ENCODE measurements around the gene RHBDL2. TPM values are rescaled to one million over a fixed set of nuclear protein-coding genes. Genes with fewer than 3 reads are reported as not detected.
A peak's percentile ranks its signal among the peaks of the same experiment; 100 is the strongest.

Gene RHBDL2
- total and polyA plus RNA-seq, 2 of the 13 experiments (the other 11 are each of a cell fraction or from before 2014, with no cell fraction given): 3.3 to 5.4 TPM

- TF ChIP-seq MLXIP (CRISPR knock-in tag; IDR thresholded peaks at IDR 0.05; ENCODE audit: borderline replicate concordance) (no peak), RELA (CRISPR knock-in tag; IDR thresholded peaks at IDR 0.05) (no peak), ZNF10 (CRISPR knock-in tag; IDR thresholded peaks at IDR 0.05; ENCODE audit: borderline replicate concordance, low read depth) (no peak), ATF2 (CRISPR knock-in tag; IDR thresholded peaks at IDR 0.05) (peak; percentile 91), ZNF770 (CRISPR knock-in tag; IDR thresholded peaks at IDR 0.05) (peak; percentile 46; the same call in 1 of the 2 replicates), REXO4 (CRISPR knock-in tag; IDR thresholded peaks at IDR 0.05; ENCODE audit: borderline replicate concordance) (no peak), KAT7 (CRISPR knock-in tag; IDR thresholded peaks at IDR 0.05; ENCODE audit: borderline replicate concordance) (no peak), SSRP1 (CRISPR knock-in tag; IDR thresholded peaks at IDR 0.05) (no peak), ZNF501 (CRISPR knock-in tag; IDR thresholded peaks at IDR 0.05) (peak; percentile 32; the same call in 1 of the 2 replicates), ZNF331 (CRISPR knock-in tag; IDR thresholded peaks at IDR 0.05) (peak; percentile 32; the same call in 1 of the 2 replicates), MAX (IDR thresholded peaks at IDR 0.05) (peak; percentile 64), ZZZ3 (CRISPR knock-in tag; IDR thresholded peaks at IDR 0.05; ENCODE audit: borderline replicate concordance) (no peak), MATR3 (CRISPR knock-in tag; IDR thresholded peaks at IDR 0.05) (no peak), TERF1 (CRISPR knock-in tag; IDR thresholded peaks at IDR 0.05) (no peak), ZNF772 (CRISPR knock-in tag; IDR thresholded peaks at IDR 0.05) (0 out of 2 replicates have a peak, but pooled peaks have one; percentile 63), ZNF839 (CRISPR knock-in tag; IDR thresholded peaks at IDR 0.05; ENCODE audit: borderline replicate concordance) (no peak; the same call in 1 of the 2 replicates), NFE2L1 (CRISPR knock-in tag; IDR thresholded peaks at IDR 0.05; ENCODE audit: borderline replicate concordance) (no peak), ZNF343 (CRISPR knock-in tag; IDR thresholded peaks at IDR 0.05) (no peak), ZMYM3 (CRISPR knock-in tag; IDR thresholded peaks at IDR 0.05) (peak; percentile 42; the same call in 1 of the 2 replicates), GABPB1 (CRISPR knock-in tag; IDR thresholded peaks at IDR 0.05) (peak; percentile 88), BRD4 (CRISPR knock-in tag; IDR thresholded peaks at IDR 0.05) (peak; percentile 89), TCF7 (IDR thresholded peaks at IDR 0.05; ENCODE audit: low read depth) (0 out of 2 replicates have a peak, but pooled peaks have one; percentile 5)
Measured at GRCh38 chr1:38990738-38991637, 49.4 kb upstream of the RHBDL2 start, which contains the start of gene AKIRIN1 (continued).
